ENCODE data around the gene TAOK3.
A peak's percentile ranks its signal among the peaks of the same experiment; 100 is the strongest.
"Not testable (repeated sequence)": the region's sequence is repeated elsewhere in the genome, so short reads cannot be mapped to it uniquely, and the experiment has no call there.

Gene TAOK3

DNA sequence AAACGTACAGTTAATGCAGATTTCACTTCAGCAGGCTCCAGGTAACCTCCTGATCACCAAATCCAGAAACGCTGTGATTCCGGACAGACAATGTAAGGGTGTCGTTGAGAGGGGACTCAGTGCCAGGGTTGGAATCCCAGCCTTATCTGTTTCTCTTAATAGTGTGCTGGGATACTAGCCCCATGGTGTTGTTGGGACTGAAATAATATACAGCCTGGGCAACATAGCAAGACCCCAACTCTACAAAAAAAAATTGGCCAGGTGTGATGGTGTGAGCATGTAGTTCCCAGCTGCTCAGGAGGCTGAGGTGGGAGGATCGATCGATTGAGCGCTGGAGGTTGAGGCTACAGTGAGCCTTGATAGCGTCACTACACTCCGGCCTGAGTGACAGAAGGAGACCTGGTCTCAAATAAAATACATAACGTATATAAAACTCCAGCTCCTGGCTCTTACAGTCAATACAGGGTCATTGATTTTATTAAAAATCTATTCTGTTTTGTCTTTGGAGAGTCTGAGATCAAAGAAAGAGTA is 235.5 kb downstream of the TAOK3 start:
- DNase-seq (ENCODE audit: low read depth) = no peak

DNA sequence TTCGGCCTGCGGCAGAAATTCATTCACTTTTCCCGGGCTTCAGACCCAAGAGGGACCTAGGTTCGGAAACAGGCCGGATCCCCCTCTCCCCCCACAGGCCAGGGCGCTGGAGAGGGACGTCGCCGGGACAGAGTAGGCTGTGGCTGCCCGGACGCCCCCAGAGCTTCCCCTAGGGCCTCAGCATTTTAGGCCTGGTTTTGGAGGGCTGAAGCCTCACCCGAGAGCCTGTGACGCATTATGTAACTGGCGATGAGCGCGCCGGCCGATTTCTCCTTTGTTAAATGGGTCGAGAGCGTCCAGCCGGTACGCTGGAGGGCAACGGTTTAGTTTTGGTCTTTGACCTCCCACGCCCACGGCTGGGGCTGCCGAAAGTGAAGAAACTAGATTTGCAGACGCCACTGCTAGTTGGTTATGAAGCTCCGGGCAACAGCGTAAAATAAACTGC is 236.1 kb downstream of the TAOK3 start:
- DNase-seq (ENCODE audit: low read depth) = no peak

DNA sequence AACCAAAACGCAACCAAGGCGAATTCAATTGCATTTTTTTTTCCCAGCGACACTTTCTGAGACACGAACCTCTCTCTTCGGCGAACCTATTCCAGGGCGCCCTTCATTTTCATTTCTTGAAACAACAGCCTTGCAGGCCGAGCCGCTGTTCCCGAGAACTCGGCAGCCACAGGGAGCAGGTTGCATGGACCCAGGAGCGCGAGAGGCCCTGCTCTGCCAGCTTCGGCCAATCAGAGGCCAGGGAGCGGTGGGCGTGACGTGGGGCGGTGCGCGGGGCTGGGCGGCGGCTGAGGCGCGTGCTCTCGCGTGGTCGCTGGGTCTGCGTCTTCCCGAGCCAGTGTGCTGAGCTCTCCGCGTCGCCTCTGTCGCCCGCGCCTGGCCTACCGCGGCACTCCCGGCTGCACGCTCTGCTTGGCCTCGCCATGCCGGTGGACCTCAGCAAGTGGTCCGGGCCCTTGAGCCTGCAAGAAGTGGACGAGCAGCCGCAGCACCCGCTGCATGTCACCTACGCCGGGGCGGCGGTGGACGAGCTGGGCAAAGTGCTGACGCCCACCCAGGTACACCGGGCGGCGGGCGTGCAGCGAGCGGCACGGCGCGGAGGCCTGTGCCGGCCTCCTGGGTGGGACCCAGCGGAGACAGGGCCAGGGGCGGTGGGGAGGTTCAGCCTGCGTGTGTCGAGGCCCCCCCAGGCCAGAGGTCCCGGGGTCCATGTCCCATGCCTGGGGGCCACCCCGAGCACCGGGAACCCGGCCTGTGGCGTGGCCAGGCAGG is 236.7 kb downstream of the TAOK3 start, which contains the start of gene PEBP1:
Gene PEBP1 (plus strand): TSS at position 337 of the 771 bp plus-strand sequence. CDS start 86 bp downstream, at position 423.
- peak; percentile 85 for DNase-seq (ENCODE audit: low read depth)

DNA sequence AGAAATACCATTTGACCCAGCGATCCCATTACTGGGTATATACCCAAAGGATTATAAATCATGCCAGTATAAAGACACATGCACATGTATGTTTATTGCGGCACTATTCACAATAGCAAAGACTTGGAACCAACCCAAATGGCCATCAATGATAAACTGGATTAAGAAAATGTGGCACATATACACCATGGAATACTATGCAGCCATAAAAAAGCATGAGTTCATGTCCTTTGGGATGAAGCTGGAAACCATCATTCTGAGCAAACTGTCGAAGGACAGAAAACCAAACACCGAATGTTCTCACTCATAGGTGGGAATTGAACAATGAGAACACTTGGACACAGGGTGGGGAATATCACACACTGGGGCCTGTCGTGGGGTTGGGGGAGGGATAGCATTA is 243.3 kb downstream of the TAOK3 start:
- DNase-seq (ENCODE audit: low read depth) = not testable (repeated sequence)

DNA sequence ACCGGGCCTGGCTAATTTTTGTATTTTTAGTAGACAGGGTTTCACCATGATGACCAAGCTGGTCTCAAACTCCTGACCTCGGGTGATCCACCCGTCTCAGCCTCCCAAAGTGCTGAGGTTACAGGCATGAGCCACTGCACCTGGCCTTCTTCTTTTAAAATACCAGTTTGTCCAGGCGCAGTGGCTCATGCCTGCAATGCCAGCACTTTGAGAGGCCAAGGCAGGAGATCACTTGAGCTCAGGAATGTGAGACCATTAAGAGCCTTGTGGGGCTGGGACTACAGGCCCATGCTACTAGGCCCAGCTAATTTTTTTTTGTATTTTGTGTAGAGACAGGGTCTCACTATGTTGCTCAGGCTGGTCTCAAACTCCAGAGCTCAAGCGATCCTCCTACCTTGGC is 244.8 kb downstream of the TAOK3 start:
- DNase-seq (ENCODE audit: low read depth) = no peak

DNA sequence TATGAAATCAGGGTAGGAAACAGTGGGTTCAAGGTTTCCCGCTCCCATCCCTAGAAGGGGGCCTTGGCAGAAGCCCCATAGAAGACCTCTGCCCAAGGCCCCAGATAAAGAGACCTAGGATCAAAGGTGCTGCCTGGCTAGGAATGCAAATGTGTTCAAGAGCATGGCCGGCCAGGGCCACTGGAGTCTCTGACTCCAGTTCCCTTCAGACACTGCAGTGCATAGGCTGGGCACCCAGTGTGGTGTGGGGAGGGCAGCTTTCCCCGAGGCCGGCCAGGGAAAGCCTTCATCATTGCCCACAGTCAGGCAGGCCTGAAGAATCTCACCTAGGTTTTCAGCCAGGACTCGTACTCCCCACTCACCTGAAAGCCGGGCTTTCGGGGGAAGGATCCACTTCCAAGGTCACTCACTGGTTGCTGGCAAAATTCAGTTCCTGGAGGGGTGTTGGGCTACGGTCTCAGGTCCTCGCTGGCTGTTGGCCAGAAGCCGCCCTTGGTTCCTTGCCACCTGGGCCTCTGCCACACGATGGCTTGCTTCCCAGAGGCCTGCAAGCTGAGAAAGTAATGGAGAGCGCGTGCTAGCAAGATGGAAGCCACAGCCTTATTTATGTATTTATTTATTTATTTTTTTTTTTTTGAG is 246.5 kb downstream of the TAOK3 start:
- no peak for DNase-seq (ENCODE audit: low read depth)

DNA sequence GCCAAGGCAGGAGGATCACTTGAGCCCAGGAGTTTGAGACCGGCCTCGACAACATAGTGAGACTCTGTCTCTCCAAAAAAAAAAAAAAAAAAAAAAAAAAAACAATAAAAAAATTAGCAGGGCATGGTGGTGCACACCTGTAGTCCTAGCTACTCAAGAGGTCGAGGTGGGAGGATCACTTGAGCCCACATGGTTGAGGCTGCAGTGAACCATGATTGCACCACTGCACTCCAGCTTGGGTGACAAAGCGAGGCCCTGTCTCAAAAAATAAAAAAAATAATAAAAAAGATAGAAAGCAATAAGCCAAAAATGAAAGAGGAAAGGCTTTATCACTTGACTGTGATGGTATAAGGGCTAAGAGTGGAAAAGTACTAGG is 247.0 kb downstream of the TAOK3 start:
- no peak for DNase-seq (ENCODE audit: low read depth)

DNA sequence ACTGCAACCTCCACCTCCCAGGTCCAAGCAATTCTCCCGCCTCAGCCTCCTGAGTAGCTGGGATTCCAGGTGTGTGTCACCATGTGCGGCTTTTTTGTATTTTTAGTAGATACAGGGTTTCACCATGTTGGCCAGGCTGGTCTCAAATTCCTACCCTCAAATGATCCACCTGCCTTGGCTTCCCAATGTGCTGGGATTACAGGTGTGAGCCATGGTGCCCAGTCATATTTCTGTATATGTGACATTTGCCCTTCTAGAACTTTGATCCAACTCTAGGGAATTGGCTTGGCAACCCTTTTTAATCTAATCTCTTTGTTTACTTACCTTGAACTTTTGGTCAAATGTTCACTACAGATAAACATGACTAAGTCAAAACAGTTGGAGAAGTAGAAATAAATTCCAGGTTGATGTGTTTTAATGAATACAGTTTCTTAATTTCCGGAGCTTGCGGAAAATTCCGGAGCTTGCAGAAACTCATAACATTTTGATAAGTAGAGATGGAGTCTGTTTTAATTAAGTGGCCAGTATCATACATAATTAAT is 248.3 kb downstream of the TAOK3 start:
- DNase-seq (ENCODE audit: low read depth) = no peak

DNA sequence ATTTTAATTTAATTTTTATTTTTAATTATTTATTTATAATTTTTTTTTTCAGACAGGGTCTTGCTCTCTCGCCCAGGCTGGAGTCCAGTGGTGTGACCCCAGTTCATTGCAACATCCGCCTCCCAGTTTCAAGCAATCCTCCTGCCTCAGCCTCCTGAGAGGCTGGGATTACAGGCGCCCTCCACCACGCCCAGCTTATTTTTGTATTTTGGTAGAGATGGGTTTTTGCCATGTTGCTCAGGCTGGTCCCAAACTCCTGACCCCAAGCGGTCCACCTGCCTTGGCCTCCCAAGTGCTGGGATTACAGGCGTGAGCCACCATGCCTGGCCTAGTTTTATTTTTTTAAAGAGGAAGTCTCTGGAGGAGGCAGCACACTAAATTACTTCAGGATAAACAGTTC is 250.4 kb downstream of the TAOK3 start:
- DNase-seq (ENCODE audit: low read depth) = no peak

DNA sequence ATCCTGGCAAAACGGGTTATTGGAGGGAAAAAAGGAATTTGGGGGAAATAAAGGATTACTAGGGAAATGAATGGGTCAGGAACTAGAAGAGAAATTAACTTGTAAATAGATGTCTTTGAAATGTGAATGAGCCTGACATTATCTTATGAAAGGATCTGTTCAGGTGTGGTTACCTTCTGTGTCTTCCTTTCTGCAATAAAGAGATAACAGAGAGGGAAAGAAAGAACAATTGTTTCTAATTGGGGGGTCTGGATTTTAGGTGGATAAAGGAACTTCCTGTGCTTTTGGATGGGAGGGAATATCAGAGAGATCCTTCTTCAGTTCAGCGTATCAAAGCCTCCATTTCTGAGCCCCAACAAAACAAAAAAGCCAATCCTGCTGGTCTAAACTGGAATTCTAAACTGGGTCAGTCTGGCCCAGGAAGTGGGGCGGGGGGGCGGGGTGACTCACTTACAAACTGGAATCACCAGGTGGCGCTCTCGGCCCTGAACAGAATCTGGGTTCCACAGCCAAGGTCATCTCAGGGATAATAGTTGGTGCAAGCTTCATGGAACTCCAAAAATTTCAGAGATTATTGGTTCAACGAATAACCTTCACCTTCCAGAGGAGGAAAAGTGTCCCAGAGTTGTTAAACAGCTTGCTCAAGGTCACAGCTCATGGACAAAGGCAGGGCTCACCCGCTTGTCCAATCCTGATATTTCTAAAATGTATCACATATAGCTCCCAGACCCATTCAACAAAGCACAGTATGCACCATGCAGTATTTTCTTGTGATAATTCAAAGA is 251.9 kb downstream of the TAOK3 start:
- DNase-seq (ENCODE audit: low read depth) = peak; percentile 33

DNA sequence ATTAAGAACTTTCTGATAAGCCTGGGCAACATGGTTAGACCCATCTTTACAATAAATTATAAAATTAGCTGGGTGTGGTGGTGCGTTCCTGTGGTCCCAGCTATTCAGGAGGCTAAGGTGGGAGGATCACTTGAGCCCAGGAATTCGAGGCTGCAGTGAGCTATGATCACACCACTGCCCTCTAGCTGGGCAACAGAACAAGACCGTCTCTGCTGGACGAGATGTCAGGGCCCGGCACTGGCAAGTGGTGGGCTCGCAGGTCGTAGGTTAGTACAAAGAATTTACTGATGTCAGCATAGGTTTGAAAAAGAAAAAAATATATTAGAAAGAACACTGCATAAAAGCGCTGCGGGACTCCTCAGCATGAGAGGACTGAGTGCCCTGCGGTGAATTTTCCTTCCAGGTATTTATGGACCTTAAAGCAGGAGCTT is 253.2 kb downstream of the TAOK3 start:
- DNase-seq (ENCODE audit: low read depth) = no peak

DNA sequence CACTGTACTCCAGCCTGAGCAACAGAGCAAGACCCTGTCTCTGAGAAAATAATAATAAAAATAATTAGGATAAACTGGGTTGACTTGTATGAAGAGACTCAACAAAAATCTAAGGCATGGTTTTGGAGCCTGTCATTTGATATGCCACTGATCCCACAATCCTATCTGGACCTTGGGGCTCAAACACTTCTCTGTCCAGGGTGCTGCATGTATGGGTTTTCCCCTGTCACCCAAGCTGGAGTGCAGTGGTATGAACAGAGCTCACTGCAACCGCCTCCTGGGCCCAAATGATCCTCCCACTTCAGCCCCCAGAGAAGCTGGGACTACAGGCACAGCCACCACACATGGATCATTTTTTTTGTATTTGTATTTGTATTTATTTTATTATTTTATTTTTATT is 263.6 kb downstream of the TAOK3 start:
- no peak for DNase-seq (ENCODE audit: low read depth)

DNA sequence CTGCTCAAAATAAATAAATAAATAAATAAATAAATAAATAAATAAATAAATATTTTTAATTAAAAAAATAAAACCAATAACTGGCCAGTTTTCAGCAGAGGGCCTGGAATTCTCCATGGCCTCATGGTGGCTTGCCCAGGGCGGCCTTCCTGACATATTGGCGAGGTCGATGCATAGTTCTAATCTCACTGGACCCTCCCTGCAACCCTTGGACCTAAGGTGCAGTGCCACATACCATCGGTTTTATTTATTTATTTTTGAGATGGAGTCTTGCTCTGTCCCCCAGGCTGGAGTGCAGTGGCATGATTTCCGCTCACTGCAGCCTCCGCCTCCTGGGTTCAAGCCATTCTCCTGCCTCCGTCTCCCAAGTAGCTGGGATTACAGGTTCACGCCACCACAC is 265.0 kb downstream of the TAOK3 start:
- no peak for DNase-seq (ENCODE audit: low read depth)

DNA sequence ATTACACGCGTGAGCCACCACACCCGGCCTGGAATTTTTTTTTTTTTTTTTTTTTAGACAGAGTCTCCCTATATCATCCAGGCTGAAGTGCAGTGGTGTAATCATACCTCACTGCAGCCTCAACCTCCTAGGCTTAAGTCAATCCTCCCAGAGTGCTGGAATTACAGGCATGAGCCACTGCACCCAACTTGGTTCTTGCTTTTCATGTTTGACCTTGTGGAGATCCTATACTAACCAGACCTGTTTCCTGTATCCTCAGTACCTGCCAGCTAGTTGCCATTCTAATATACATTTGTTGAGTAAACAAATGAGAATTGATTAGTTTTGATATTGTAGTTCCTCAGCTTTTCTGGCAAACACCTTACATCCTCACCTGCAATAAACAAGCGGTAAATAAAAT is 265.7 kb downstream of the TAOK3 start:
- DNase-seq (ENCODE audit: low read depth) = no peak

DNA sequence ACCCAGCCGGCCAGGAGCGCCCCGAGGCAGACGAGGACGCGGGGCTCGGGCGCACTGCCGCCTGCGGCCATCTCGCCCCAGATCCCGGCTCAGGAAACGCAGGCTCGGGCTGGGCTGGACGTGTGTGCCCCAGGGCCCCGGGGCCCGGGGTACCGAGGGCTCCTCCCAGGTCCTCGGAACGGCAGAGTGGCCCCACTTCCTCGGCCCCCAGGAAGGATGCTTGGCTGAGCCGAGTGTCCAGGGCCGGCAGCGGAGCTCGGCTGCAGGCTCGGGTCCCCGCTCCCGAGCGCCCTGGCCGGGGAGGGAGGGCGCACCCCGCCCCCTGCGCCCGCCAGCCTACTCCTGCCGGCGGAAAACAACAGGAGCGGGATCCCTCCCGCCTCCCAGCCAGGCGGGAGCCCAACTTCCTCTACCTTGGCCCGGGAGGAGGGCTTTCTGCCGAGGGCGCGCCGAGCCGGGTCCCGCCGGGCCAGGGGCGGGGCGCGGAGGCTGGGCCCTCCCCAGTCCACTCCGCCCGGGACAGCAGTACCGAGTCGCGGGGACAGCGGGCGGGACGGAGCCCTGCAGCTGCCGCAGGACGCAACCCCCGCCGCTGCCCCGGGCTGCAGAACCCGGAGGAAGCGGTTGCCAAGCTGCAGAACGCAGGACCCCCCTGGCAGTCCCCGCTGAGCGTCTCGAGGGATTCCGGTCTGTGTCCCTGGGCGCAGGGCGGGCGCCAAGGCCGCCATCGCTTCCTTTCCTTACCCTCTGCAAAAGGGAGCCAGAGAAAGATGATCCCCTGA is 268.9 kb downstream of the TAOK3 start, which contains the start of gene VSIG10:
Gene VSIG10 (minus strand): TSS at position 411 of the 782 bp plus-strand sequence. CDS start 340 bp downstream, at position 71.
- peak; percentile 51 for DNase-seq (ENCODE audit: low read depth)

DNA sequence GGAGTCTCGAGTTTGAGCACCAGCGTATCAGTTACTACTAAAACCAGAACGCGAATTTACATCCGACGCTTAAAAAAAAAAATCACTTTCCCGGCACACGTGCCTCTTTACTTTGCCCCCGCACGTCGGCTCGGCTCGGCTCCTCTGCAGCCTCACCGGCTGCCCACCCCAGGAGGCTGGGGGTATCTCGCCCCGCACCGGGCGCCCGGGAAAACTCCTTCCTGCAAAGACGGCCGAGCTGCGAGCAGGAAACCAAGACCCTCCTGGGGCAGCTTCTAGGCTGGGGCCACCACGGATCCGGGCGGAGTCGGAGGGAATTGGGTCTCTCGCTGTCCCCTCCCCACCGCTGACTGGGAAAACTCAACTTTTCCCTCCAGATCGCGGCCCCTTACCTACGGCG is 269.5 kb downstream of the TAOK3 start:
- no peak for DNase-seq (ENCODE audit: low read depth)

DNA sequence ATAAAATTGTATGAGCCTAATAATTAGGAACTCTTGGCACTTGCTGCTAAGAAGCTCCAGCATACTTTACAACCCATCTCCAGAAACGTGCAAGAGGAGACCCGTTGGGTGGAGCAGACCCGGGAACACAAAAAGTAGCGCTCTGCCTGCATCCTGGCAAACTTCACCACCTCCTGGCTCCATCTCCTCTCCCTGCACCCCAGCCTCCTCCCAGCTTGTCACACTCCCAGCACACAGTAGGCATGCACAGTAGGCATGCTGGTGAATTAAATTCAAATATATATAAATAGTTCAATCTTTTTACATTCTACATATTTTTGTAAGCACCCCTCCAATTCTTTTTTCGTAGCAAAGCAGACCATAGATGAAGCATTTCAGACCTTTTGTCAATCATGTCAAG is 270.1 kb downstream of the TAOK3 start:
- no peak for DNase-seq (ENCODE audit: low read depth)

DNA sequence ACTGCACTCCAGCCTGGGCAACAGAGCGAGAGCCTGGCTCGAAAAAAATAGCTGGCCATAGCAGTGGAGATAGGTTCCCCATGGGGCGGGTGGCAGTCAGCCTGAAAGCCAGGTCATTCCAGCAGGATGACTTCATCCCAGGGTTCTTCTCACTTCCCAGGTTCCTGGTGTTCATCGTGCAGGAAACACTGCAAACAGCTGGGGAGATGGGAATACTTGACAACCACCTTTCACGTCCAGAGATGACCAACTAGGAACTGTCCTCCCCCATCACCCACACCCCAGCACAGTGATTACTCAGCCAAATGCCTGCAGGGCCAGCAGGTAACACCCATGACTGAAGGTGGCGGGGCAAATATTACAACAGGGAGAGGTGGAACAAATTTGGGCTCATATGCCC is 270.6 kb downstream of the TAOK3 start:
- DNase-seq (ENCODE audit: low read depth) = no peak

DNA sequence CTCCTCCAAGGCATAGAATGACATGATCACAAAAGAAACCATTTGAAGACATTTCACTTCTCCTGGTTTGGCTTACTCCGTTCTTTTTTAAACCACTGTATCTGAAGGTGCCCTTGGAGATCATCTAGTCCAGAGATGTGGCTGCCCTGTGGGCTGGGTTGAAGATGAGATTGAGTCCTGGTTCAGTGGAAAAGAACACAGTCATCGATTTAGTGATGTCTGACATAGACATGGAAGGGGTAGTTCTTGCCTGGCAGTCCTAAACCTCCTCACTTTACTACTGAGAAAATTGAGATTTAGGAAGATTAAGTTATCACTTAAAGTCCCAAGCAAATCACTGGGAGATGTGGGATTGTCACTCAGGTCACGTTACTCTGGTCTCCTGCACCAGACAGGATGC is 271.7 kb downstream of the TAOK3 start:
- no peak for DNase-seq (ENCODE audit: low read depth)
